Rectal smooth muscle tissue (tissue), 1 donor: Measurements from ENCODE around the gene OR5B21.

Experiments
- H3K27ac ChIP-seq: one replicate; pipeline ENCODE4 v1.7.0; 2013; ENCODE audit warnings: low read depth, low read length, inconsistent platforms
- H3K27me3 ChIP-seq: one replicate; pipeline ENCODE4 v1.7.0; 2013; ENCODE audit warnings: low read length; ENCODE audit not compliant: control insufficient read depth, insufficient read depth
- H3K36me3 ChIP-seq: one replicate; pipeline ENCODE4 v1.7.0; 2013; ENCODE audit warnings: low read length; ENCODE audit not compliant: control insufficient read depth, insufficient read depth
- H3K4me1 ChIP-seq: one replicate; pipeline ENCODE4 v1.7.0; 2013; ENCODE audit warnings: low read length; ENCODE audit not compliant: control insufficient read depth, insufficient read depth
- H3K4me3 ChIP-seq: one replicate; pipeline ENCODE4 v1.7.0; 2013; ENCODE audit warnings: low read length
- H3K9ac ChIP-seq: one replicate; pipeline ENCODE4 v1.7.0; 2013; ENCODE audit warnings: low read length

OR5B21 gene

GRCh38 chr11:58508814-58509213, 909 bp upstream of the OR5B21 start:
- Histone ChIP-seq H3K4me3 (no peak overlapping the region), H3K27me3 (no peaks in the 10 kb centered on the region), H3K27ac (no peak overlapping the region), H3K9ac (no peak overlapping the region), H3K36me3 (no peaks in the 10 kb centered on the region), H3K4me1 (no peaks in the 10 kb centered on the region)

- no peaks in the 10 kb centered on the region for H3K4me1 ChIP-seq
- no peak overlapping the region for H3K9ac ChIP-seq
- H3K27me3 ChIP-seq = no peaks in the 10 kb centered on the region
- no peak overlapping the region for H3K27ac ChIP-seq
- no peaks in the 10 kb centered on the region for H3K36me3 ChIP-seq
- no peak overlapping the region for H3K4me3 ChIP-seq
These were observed 550 bp downstream of the OR5B21 start for GRCh38 chr11:58507355-58507754.

DNA sequence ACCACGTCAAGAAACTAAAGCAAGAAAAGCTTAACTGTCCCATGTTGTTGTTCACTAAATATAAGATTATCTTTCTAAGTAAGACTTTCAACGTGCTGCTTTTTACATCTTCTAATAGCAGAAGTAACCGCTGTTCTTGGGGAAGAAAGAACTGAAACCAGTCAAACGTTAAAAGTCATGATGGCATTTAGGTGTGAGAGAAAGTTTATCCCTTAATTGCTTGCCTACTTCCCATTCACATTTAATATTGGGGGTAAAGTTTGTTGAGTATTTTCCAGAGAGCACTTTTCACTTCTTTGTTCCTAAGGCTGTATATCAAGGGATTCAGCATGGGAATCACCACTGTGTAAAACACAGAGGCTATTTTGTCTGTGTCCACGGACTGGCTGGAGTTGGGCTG, 970 bp downstream of the OR5B21 start:
- Histone ChIP-seq H3K4me3 (no peak overlapping the region), H3K9ac (no peak overlapping the region), H3K36me3 (no peaks in the 10 kb centered on the region), H3K27ac (no peak overlapping the region), H3K4me1 (no peaks in the 10 kb centered on the region), H3K27me3 (no peaks in the 10 kb centered on the region)

DNA sequence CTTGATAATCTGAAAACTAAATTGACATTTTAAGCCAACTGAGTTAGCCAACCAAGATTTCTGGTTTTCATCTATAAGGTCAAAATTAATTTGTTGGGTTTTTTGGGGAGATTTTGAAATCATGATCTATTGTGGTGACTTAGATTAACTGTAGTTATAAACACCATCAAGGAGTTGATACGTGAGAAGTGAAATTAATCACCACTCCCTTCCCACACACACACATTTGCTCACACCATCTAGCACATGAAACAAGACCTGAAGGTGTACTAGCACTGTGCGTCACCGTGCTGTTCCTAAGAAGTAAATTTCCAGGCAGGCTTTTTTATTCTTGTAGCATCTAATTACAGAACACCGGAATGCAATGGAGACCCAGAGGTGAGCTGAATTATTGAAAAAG, 2.1 kb downstream of the OR5B21 start:
- Histone ChIP-seq H3K27me3 (no peaks in the 10 kb centered on the region), H3K9ac (no peak overlapping the region), H3K27ac (no peak overlapping the region), H3K4me1 (no peaks in the 10 kb centered on the region), H3K36me3 (no peaks in the 10 kb centered on the region), H3K4me3 (no peak overlapping the region)

- H3K9ac ChIP-seq = no peak overlapping the region
- H3K36me3 ChIP-seq = no peaks in the 10 kb centered on the region
- no peak overlapping the region for H3K27ac ChIP-seq
- no peak overlapping the region for H3K4me3 ChIP-seq
- H3K4me1 ChIP-seq = no peaks in the 10 kb centered on the region
- no peaks in the 10 kb centered on the region for H3K27me3 ChIP-seq
These were observed 3.7 kb downstream of the OR5B21 start for GRCh38 chr11:58504232-58504631.

GRCh38 chr11:58503361-58503856, 4.5 kb downstream of the OR5B21 start:
- Histone ChIP-seq H3K4me3 (no peak overlapping the region), H3K27me3 (no peaks in the 10 kb centered on the region), H3K9ac (no peak overlapping the region), H3K27ac (no peak overlapping the region), H3K4me1 (no peaks in the 10 kb centered on the region), H3K36me3 (no peaks in the 10 kb centered on the region)

GRCh38 chr11:58502004-58502403, 5.9 kb downstream of the OR5B21 start:
- no peak overlapping the region for H3K4me3 ChIP-seq
- H3K27me3 ChIP-seq = no peaks in the 10 kb centered on the region
- H3K27ac ChIP-seq = no peak overlapping the region
- no peak overlapping the region for H3K9ac ChIP-seq
- H3K4me1 ChIP-seq = no peaks in the 10 kb centered on the region
- no peaks in the 10 kb centered on the region for H3K36me3 ChIP-seq

- no peak overlapping the region for H3K9ac ChIP-seq
- no peaks in the 10 kb centered on the region for H3K4me1 ChIP-seq
- no peaks in the 10 kb centered on the region for H3K27me3 ChIP-seq
- no peak overlapping the region for H3K4me3 ChIP-seq
- H3K36me3 ChIP-seq = no peaks in the 10 kb centered on the region
- H3K27ac ChIP-seq = no peak overlapping the region
These were observed 9.4 kb downstream of the OR5B21 start for GRCh38 chr11:58498464-58498863.

DNA sequence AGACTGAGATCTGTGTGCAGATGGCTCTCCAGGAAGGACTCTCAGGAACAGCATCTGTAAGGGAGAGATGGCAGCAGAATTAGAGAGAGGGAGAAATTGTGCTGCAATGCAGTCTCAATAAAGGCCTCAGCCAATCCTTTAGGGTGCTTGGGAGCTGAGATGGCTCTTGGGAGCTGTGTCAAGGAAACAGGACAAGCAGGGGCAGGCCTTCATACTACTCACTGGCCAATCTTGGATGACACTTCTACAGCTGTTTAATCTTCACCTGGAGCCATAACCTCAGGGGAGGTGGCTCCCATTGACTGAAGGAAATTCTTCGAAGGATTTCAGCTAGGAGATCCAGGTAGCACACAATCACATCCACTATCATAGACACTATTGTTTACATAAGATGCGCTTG, 10.0 kb downstream of the OR5B21 start:
- Histone ChIP-seq H3K27me3 (no peaks in the 10 kb centered on the region), H3K36me3 (no peaks in the 10 kb centered on the region), H3K4me3 (no peak overlapping the region), H3K9ac (no peak overlapping the region), H3K4me1 (no peaks in the 10 kb centered on the region), H3K27ac (no peak overlapping the region)

DNA sequence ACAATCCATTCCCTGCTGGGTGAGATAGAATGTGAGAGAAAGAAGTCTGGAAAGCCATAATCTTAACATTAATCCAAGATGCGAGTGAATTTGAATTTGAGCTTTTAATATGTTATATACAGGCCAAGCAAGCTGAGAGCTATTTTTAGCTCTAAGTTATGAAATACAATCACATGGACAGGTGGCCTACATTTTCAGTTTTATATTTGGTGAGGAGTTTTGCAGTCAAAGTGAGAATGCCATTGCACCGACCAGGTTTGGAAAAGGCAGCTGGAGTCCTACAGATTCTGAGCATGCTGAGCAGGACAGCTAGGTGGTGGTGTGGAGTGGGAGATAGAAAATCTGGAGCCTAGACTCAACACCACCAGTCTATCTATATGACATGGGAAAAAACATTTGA, 12.0 kb downstream of the OR5B21 start:
- Histone ChIP-seq H3K4me1 (no peaks in the 10 kb centered on the region), H3K27me3 (no peaks in the 10 kb centered on the region), H3K4me3 (no peak overlapping the region), H3K36me3 (no peaks in the 10 kb centered on the region), H3K9ac (no peak overlapping the region), H3K27ac (no peak overlapping the region)

DNA sequence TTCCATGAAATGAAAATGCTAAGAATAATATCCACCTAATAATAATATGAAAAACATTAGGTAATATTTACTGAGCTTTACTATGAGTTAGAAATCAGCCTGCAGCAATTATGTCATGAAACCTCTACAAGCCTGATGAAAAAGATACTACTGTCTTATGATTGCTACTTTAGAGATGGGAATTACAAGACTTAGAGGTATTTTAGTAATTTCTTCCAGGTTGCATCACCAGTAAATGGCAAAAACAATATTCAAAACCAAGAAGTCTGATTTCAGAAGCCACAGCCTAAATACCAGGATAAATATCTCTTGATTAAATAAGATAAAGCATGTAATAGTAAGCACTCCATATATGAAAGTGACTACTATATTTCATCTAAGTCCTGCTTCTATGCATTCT, 13.8 kb downstream of the OR5B21 start:
- Histone ChIP-seq H3K36me3 (no peaks in the 10 kb centered on the region), H3K9ac (no peak overlapping the region), H3K27me3 (no peaks in the 10 kb centered on the region), H3K4me3 (no peak overlapping the region), H3K4me1 (no peaks in the 10 kb centered on the region), H3K27ac (no peak overlapping the region)

DNA sequence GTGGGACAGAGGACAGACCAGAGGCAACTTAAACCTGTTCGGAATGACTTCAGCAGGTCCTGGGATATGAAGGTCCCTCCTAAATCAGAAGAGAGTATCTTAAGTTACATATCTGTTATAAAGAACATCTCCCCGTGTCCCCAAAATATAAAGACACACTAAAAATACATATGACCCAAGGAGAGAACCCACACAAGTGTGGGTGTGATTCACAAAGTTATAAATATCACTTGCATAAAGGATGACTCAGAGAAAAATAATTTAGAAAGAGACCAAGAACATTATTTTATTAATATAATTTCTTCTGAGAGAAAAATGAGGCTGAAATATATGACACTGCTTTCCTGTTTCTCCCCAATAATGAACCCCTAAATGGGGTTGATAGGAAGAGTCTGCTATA, 14.2 kb downstream of the OR5B21 start:
- Histone ChIP-seq H3K4me1 (no peaks in the 10 kb centered on the region), H3K9ac (no peak overlapping the region), H3K27me3 (no peaks in the 10 kb centered on the region), H3K4me3 (no peak overlapping the region), H3K36me3 (no peaks in the 10 kb centered on the region), H3K27ac (no peak overlapping the region)

DNA sequence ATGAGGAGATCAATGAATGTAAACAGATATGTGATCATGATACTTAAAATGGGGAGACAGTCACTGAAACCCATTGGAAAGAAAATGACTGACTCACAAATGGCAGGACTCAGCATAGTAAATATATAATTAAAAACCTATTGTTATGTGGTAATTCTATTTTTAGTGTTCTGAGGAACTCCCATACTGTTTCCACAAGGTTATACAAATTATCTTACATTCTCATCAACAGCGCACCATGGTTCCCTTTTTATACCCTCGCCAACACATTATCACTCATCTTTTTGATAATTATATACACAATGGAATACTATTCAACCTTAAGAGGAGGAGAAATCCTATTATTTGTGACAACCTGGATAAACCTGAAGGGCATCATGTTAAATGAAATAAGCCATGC, 17.1 kb downstream of the OR5B21 start:
- Histone ChIP-seq H3K27me3 (no peaks in the 10 kb centered on the region), H3K27ac (no peak overlapping the region)

More for the DNA sequence above, 17.1 kb downstream of the OR5B21 start:
- Histone ChIP-seq H3K9ac (no peak overlapping the region), H3K4me3 (no peak overlapping the region), H3K36me3 (no peaks in the 10 kb centered on the region), H3K4me1 (no peaks in the 10 kb centered on the region)
